ACHN (cell line): Measurements from ENCODE around the gene RIC3.

ENCODE experiments used
- DNase-seq: peaks from one replicate; pipeline ENCODE4 v3.0.0-alpha.2; 2015
- in situ Hi-C: cut with HindIII; loops from 2 replicates; pipeline ENCODE4 v1.10.0; 2017; ENCODE audit warnings: low sequenced_read_pairs, low pct_ligation_motif_present, low pct_unique_long_range_greater_than_20kb

Gene RIC3

GRCh38 chr11:8109675-8110074 lies 59.1 kb downstream of the RIC3 start:
- in situ Hi-C loops, result no loop called here
- DNase-seq, result no peak

GRCh38 chr11:8108421-8108820 lies 60.4 kb downstream of the RIC3 start:
- in situ Hi-C loops, result no loop called here
- no peak for DNase-seq

- in situ Hi-C loops, result no loop called here
These were observed 61.2 kb downstream of the RIC3 start for GRCh38 chr11:8107642-8108041.

GRCh38 chr11:8106679-8107078 lies 62.1 kb downstream of the RIC3 start:
- DNase-seq, result no peak
- in situ Hi-C loops, result no loop called here

More at GRCh38 chr11:8107642-8108041, 61.2 kb downstream of the RIC3 start:
- no peak for DNase-seq

- in situ Hi-C loops, result no loop called here
- no peak for DNase-seq
These were observed 63.2 kb downstream of the RIC3 start for GRCh38 chr11:8105666-8106065.

- no peak for DNase-seq
These were observed 63.7 kb downstream of the RIC3 start for GRCh38 chr11:8105133-8105532.

GRCh38 chr11:8103909-8104308 lies 64.9 kb downstream of the RIC3 start:
- no peak for DNase-seq
- in situ Hi-C loops, result no loop called here

More at GRCh38 chr11:8105133-8105532, 63.7 kb downstream of the RIC3 start:
- in situ Hi-C loops, result no loop called here

GRCh38 chr11:8102965-8103364 lies 65.9 kb downstream of the RIC3 start:
- in situ Hi-C loops, result no loop called here

GRCh38 chr11:8102296-8102915 lies 66.4 kb downstream of the RIC3 start:
- DNase-seq, result no peak
- in situ Hi-C loops, result no loop called here

More at GRCh38 chr11:8102965-8103364, 65.9 kb downstream of the RIC3 start:
- no peak for DNase-seq

GRCh38 chr11:8101421-8101820 lies 67.4 kb downstream of the RIC3 start:
- in situ Hi-C loops, result no loop called here
- no peak for DNase-seq

- DNase-seq, result no peak
- in situ Hi-C loops, result no loop called here
These were observed 68.2 kb downstream of the RIC3 start for GRCh38 chr11:8100605-8101004.

GRCh38 chr11:8100158-8100557 lies 68.7 kb downstream of the RIC3 start:
- in situ Hi-C loops, result no loop called here
- DNase-seq, result no peak

GRCh38 chr11:8099291-8099899 lies 69.4 kb downstream of the RIC3 start:
- DNase-seq, result peak; percentile 65
- in situ Hi-C loops, result no loop called here

GRCh38 chr11:8098879-8099278 lies 69.9 kb downstream of the RIC3 start:
- in situ Hi-C loops, result no loop called here

GRCh38 chr11:8098361-8098760 lies 70.5 kb downstream of the RIC3 start:
- in situ Hi-C loops, result no loop called here
- no peak for DNase-seq

More at GRCh38 chr11:8098879-8099278, 69.9 kb downstream of the RIC3 start:
- DNase-seq, result no peak

- in situ Hi-C loops, result no loop called here
- no peak for DNase-seq
These were observed 70.9 kb downstream of the RIC3 start for GRCh38 chr11:8097926-8098325.

- in situ Hi-C loops, result no loop called here
- no peak for DNase-seq
These were observed 71.4 kb downstream of the RIC3 start for GRCh38 chr11:8097468-8097867.

- DNase-seq, result no peak
- in situ Hi-C loops, result no loop called here
These were observed 71.8 kb downstream of the RIC3 start for GRCh38 chr11:8097062-8097461.

- in situ Hi-C loops, result no loop called here
- no peak for DNase-seq
These were observed 72.2 kb downstream of the RIC3 start for GRCh38 chr11:8096575-8096974.

- in situ Hi-C loops, result no loop called here
These were observed 72.9 kb downstream of the RIC3 start for GRCh38 chr11:8095806-8096522.

More at GRCh38 chr11:8095806-8096522, 72.9 kb downstream of the RIC3 start:
- no peak for DNase-seq
